ENCODE results near the gene THSD7B.

THSD7B gene

GRCh38 chr2:137193401-137193800 lies 428.1 kb downstream of the THSD7B start:
- DNase-seq (ENCODE audit: low spot score): no peak

DNA sequence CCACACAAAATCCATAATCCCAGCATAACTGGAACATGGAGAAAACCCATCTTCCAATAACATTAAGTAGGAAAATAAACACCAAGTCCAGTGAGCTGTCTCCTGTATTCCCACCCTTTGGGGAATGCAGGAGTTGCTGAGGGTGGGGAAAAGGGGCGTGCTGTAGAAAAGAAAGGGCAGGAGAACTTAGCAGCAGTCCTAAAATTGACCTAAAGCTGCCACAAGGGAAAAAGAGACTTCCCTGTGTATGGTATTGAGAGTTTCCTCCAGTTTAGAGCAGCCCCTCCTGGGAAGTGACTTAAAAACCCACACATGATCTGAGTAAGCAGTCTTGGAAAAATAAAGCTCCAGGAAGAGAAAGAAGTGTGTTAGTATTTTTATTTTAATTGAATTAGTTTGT lies 428.8 kb downstream of the THSD7B start:
- DNase-seq (ENCODE audit: low spot score): no peak

DNA sequence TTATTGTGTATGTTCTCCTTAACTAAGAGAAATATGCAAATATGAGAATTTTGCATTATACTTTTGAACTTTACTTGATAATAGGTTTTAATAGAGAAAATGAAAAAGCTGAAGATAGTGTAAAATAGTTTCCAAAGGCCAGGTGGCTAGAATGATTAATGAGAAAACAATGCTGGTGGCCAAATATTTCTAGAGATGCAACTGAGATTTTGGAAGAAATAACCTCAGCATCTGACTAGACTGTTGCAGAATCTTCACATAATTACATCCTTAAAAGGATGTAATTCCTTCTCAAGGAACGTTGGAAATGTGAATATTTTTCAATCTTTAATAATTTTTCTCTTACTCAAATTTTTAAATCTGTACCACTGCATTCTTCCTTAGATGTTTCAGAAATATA lies 434.4 kb downstream of the THSD7B start:
- DNase-seq (ENCODE audit: low spot score): no peak

DNA sequence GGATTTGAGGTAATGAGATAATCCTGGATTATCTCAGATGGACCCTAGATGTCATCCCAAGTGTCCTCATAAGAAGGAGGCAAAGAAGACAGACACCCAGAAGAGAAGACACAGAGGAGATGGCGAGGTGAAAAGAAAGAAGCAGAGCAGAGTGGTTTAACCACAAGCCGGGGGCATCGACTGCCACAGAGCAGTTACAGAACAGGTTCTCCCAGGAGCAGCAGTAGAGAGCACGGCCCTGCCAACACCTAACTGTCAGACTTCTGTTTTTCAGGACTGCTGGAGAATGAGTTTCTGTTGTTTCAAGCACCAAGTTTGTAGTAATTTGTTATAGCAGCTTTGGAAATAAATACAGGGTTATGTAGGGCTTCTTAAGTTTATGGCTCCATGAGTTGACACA lies 437.0 kb downstream of the THSD7B start:
- DNase-seq (ENCODE audit: low spot score): no peak

DNA sequence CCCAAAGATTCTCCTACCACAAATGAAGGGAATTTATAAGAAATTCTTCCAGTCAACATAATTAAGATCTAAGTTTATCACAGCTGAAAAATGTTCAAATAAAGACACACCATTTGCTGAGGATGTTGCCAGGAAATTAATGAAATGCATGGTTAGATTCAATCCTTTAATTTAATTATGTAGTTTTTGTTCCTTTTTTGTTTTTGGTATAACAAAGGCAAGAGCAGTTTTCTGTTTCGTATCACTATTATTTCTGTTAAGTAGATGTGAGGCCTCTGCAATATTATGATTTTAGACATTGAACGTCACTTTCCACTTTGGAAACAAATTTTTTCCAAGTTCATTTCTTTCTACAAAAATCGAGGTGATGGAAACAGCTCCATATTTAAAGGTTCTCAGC lies 440.0 kb downstream of the THSD7B start:
- DNase-seq (ENCODE audit: low spot score): no peak

- DNase-seq (ENCODE audit: low spot score): no peak
These were observed 440.7 kb downstream of the THSD7B start for GRCh38 chr2:137206069-137206468.

GRCh38 chr2:137207030-137207429 lies 441.7 kb downstream of the THSD7B start:
- DNase-seq (ENCODE audit: low spot score): no peak

- DNase-seq (ENCODE audit: low spot score): no peak
These were observed 443.1 kb downstream of the THSD7B start for GRCh38 chr2:137208431-137208891.

- DNase-seq (ENCODE audit: low spot score): no peak
These were observed 444.7 kb downstream of the THSD7B start for GRCh38 chr2:137210039-137210438.

DNA sequence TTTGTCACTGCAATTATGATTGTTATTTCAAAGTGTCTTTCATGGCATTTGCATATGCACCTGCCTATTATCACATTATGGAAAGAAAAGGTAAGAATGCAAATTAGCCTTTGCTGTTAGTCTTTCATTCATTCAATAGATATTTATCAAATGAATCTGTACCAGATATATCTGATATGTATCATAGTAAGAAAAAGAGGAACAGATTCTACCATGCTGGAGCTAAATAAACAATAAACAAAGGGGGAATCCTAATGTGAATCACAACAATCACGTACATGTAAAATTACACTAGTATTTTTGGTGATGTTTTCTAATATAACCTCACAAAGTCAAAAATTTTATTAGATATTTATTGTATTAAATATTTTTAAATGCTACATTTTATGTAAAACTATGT lies 446.4 kb downstream of the THSD7B start:
- DNase-seq (ENCODE audit: low spot score): no peak

DNA sequence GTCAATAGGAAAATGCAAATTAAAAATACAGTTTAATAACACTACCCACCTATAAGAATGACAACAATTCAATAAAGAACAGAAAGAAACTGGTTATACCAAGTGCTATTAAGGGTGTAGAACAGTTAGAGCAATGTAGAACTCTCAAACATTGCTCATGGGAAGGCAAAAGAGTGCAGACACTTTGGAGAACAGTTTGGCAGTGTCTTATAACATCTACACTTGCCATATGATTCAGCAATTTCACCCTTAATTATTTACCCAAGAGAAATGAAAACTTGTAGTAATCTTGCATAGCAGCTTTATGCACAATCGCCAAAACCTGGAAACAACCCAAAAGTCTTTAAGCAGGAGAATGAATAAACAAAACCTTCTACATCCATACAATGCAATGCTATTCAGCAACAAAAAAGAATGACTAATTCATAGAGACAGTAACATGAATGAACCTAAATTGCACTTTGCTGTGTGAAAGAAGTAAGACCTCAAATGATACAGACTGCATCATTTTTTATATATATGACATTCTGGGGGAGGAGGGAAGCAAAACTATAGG lies 455.2 kb downstream of the THSD7B start:
- DNase-seq (ENCODE audit: low spot score): no peak

DNA sequence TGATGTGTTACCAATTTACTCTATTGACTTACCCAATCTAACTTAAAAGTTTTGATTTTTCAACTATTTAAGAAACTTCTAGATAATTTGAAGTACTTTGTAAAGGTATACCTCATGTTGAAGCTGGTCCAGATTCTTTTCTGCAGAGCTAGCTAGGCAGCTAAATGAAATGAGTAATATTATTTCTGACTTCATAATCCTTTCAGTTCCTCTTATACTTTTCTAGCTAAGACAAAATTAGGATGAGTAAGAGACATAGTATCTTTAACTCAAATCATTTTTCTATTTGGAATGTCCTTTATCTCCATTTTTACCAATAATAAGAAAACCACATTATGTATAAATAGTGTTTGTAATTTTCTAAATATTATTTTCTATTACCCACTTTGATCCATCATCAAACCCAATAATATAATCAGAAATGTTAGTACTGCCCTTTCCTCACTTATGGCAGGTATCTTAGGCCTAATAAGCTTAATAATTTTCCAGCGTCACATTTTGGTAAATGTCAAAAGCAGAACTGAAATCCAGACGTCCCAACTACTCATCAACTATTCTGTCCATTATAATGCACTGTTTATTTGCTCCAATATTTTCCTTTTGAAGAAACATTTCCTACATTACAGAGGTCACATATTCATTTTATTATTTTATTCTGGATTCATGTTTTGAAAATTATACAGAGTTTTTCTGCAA lies 456.6 kb downstream of the THSD7B start:
- no peak for DNase-seq (ENCODE audit: low spot score)

- no peak for DNase-seq (ENCODE audit: low spot score)
These were observed 458.4 kb downstream of the THSD7B start for GRCh38 chr2:137223722-137224121.

GRCh38 chr2:137228566-137228965 lies 463.2 kb downstream of the THSD7B start:
- DNase-seq (ENCODE audit: low spot score): no peak

DNA sequence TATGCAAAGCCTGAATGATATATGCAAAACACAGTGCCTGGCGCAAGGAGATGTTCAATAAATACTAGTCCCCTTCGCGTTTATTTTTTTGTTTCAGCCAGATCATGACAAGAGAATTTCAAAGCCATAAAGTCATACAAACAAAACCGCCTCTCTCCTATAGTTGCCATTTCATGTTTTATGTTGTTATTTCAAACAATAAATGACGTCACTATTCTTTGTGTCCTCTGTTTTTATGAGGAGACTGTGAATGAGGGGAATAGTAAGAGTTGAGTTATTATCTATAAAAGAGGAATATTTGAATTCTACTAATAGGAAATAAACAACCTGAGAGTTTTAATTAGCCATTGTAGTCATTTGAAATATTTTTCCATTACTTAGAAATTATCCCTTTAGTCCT lies 464.5 kb downstream of the THSD7B start:
- no peak for DNase-seq (ENCODE audit: low spot score)

GRCh38 chr2:137231628-137232027 lies 466.3 kb downstream of the THSD7B start:
- DNase-seq (ENCODE audit: low spot score): no peak

- DNase-seq (ENCODE audit: low spot score): no peak
These were observed 466.7 kb downstream of the THSD7B start for GRCh38 chr2:137232076-137232475.

DNA sequence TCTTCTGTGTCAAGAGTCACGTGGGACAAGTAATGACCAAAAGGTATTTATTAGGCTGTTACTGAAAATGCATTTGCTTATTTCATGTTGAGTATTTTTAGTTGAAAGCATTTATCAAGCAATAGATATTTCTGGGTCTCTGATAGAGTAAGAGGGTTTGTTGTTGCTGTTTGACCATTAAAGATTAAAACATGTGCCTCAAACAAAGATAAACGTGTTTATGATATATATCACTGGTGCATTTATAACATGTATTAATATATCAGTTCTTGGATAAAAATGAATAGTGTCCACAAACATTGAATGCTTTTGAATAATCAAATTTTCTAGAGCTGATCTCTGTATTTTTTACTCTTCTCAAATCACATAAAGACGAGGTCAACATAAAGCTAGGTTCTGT lies 467.7 kb downstream of the THSD7B start:
- no peak for DNase-seq (ENCODE audit: low spot score)

DNA sequence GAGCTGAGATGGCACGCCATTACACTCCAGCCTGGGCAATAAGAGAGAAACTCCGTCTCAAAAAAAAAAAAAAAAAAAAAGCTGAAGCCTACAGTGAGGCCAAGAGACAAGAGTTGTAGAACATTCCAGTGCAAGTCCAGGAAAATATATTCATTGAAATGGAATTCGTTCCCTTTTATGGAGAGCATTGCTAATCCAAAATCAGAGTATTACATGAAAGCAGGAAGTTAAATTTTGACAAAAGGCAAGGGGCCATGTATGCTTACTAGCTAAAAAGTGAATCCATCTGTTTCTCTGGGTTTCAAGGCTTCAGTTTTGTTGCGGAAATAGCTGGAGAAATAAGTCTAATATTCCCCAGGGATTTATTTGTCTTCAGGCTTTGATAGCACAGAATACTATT lies 471.7 kb downstream of the THSD7B start:
- no peak for DNase-seq (ENCODE audit: low spot score)

DNA sequence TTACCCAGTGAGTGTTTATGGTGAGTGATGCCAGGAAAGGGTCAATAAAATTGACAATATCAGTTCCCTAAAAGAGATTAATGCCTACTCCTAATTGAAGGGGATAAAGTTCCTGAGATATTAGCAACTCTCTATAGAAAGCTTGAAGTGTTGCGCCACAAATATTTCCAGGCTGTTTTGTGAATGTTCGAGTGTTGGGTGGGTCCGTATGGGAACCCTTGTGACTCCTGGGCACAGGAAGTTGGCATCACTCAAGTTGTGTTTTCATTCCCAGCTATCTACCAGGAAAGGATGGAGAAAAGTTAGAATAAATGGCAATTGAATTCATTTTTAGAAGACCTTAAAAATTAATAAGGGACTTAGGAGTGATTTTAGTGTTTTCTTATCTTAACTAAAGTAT lies 472.7 kb downstream of the THSD7B start:
- DNase-seq (ENCODE audit: low spot score): no peak

- DNase-seq (ENCODE audit: low spot score): no peak
These were observed 484.3 kb downstream of the THSD7B start for GRCh38 chr2:137249463-137250130.

DNA sequence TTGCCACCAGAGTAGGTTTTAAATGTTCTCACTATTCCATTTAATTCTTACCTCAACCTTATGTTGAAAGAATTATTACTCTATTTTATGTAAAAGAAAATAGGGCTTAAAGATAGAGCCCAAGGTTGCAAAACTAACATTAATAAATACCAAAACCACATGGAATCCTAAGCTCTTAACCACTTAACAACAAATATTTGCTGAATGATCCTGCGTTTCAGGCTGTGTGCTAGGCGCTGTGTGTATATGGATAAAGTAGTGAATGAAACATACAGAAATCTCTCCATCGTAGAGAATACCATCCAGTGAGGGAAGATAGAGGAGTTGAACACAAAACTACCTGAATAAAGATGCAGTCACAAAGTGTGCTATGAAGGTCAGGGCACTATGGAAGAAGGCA lies 485.1 kb downstream of the THSD7B start:
- no peak for DNase-seq (ENCODE audit: low spot score)

DNA sequence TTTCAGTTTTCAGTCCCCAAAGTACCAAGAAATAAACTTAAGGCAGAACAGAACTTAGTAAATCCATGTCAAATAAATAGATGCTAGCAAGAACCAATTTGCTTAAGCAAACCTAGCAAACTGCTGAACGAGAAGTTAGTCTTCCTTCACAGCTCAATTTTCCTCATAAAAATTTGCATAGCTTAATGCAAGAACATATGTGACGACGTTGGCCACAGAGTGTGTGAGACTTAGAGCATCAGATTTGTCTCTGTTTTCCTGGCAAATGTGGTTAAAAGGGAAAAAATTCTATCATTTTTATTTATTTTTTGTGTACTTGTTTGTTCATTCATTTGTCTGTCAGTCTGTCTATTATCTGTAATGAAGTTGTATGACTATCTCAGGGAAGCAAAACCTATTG lies 485.7 kb downstream of the THSD7B start:
- no peak for DNase-seq (ENCODE audit: low spot score)

DNA sequence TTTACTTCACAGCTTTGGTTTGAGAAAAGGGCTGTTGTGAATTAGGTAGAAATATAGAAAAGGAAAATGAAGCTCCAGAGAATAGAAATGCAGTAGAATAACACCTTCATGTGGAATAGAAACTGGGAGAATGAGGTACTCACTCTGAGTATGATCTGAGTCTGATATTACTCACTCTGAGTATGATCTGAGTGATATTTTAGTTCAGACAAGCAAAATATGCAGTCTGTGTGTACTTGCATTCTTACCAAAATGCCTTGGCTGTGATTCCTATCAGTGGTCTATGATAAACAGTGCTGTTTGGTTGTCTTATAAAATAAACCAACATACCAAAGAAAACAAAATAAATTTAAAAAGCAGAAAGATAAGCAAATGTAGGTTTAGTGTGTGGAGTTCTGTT lies 487.6 kb downstream of the THSD7B start:
- no peak for DNase-seq (ENCODE audit: low spot score)

Measured in germinal center (tissue), 1 donor.